ENCODE measurements around the gene P3H1. TPM values are rescaled to one million over a fixed set of nuclear protein-coding genes. Genes with fewer than 3 reads are reported as not detected.

Gene P3H1
- total RNA-seq, 1 experiment from 2014 or later: 79.5 TPM

DNA sequence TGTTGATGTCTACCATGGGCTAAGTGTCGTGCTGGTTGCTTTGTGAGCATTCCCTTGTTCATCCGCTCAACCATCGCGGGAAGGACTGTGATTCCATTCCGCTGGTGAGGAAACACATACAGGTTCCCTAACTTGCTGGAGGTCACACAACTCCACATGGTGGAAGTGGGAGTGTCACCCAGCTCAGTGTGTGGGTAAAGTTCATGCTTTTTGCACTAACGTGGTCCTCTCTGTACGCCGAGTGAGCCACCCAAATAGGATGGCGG lies 22.7 kb downstream of the P3H1 start:
- DNase-seq (ENCODE audit: low spot score): no peak

DNA sequence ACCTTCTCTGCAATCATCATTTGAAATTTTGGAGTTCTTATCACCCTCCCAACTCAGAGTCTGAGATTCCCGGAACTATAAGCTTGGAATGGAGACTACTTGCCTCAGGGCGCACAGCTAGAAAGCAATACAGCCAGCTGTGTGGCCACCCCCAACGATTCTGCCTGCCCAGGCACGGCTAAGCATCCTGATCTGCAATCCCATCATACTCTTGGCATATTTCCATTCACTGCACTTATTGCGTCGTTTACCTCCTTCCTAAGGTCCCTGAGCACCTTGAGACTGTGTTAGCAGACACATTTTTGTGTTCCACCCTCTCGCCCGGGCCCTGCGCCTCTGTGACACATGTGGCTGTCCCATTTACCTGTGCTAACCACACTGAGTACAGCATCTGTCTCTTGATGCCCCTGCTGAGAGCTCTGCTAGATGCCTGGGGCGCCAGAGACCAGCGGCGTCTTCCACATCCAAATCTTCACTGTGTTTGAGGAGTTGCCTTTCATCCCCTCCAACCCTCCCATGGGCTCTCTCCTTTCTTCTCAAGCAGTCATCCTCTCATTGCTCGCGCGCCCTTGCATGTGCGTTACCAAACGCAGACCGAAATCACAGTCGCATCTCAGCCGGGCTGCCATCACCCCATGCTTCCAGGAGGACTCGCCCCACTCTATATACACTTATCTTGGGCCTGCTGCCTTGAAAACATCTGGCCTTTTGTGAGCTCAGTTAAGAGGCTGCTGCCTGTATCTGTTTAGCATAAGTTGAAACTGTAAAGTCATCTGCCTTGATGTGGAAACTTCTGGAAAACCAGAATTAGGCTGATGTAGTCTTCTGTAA lies 23.3 kb downstream of the P3H1 start:
- DNase-seq (ENCODE audit: low spot score): no peak

DNA sequence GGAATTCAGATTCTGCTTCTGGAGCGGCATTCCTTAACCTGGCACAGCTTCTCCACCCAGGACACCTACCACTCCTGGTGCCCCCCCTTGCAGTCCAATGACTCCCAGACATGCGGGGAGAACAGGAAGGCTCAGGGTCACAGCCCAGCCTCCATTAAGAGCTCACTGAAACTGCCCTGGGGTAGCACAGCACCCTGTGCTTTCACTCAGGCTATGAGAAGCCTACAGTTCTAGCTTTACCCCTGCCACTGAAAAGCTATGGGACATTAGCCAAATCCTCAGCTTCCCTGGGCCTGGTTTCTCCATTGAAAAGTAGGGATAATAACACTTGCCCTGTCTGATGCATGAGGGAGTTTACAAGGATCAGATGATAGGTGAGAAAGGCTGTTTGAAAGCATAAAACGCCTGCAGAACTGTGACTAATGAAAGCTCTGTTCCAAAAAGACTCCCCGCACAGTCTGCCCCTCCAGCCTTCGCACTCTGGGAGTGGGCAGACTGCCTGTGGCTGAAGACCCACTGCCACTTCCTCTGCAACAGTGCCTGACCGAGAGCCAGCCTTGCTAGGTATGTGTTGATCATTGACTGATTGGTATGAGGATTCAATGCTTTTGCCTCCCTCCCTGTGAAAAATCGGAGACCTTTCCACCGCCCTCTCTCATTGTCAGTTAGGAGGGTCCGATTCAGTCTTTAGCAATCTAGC lies 24.1 kb downstream of the P3H1 start:
- no peak for DNase-seq (ENCODE audit: low spot score)

DNA sequence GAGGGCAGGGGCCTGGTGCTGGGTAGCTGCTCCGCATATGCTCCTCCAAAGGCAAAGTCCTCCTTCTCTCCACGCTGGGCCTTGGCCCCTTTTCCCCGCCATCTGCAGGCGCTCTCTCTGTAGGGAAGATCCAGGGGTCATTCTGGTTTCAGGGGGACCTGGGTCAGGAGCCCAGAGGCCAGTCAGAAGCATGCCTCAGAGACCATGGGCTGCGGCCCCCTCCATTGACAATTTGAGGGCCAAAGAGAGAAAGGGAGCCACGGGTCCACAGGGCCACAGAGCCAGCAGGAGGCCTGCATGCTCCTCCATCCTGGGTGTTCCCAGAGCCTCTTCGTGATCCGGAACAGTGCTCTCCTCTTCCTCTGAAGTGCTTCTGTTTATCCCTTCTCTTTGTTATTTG lies 24.7 kb downstream of the P3H1 start:
- DNase-seq (ENCODE audit: low spot score): no peak

DNA sequence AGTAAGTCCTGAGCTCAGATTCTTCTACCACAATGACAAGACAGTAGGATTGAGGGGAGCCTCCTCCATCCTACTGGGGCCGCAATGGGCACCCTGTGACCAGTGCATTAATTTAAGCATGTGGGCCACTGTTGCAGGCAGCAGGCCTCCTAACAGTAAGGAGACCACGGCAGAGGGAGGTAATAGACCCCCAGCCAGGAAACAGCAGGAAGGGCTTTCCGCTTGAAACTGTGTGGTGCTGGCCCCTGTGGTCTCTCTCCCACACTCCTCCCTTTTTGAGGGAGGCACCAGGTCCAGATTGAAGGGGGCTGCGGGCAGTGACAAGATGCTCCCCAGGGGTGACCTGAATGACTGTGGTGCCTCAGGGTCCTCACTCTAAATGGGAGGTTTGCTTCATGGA lies 25.1 kb downstream of the P3H1 start:
- DNase-seq (ENCODE audit: low spot score): no peak

DNA sequence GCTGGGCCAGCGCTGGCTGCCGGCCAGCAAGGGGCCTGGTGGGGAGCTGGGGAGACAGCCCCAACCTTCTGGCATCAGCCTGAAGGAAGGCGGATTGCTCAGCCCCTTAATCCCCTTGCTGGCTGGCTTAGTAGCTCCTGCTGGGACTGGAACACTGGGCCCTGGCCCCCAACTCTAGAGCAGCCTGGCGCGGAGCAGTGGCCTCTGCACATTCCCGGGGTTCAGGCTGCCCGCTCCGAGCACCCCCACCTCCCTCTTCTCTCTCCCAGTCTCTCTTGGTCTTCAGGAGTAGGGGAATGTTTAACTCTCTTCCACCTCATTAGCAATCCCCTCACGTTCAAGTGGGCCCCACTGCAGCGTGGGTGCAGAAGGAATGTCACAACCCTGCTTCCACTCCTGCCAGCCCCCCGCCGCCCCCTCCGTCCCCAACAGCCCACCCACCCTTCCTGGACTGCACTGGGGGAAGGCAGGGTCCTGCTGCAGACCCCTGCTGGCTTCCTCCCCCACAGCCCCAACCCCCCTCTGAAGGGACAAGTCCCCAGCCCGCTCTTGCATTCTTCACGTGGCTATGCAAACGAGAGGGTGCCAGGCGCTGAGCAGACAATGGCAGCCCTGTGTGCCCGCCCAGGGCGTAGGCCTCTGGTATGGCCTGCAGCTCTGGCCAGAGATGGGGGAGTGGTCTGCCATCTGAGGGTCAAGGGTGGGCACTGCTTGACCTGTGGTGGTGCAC lies 25.8 kb downstream of the P3H1 start:
- no peak for DNase-seq (ENCODE audit: low spot score)

DNA sequence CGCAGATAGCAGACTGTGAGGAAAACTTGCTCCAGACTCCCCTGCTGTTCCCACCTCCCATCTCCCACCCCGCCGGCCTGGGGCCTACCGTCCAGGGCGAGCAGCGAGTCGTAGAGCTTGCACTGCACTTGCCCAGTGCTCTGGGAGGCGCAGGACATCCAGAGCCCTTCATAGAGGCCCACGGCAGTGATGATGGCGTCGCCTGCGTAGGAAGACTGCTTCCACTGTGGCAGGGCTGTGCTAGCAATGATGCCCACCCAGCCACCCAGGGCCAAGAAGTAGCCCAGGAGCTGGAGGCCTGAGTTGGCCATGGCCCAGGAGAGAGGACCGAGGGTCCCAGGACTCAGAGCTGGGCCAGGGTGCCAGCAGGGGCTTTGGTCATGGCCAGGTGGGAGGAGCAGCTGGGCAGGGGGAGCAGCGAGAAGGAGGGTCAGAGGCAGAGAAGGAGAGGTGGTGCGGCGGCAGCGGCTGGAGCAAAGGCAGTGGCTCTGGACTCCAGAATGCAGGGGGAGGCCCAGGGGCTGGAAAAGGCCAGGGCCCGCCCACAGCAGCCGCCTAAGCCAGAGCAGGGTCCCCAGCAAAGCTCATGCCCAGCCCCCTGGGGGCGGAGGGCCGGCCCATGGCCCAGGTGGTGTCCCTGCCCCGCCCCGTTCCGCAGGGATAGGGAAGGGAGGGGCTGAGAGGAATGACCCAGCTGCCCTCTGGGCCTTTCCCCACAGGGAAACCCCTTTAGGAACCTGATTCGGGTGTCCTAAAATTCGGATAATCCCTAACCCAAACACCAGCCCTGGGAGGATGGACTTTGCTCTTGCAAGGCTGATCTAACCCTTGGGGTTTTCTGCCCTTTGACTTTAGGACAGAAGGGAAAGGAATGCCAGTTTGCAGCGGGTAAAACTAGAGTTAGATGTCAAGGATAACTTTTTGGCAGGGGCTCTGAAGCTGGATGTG lies 26.8 kb downstream of the P3H1 start, which contains the start of gene CLDN19:
Gene CLDN19, minus strand, starts transcription at position 484 of the 948 bp plus-strand sequence. Its CDS starts 173 bp downstream, at position 311.
- DNase-seq (ENCODE audit: low spot score): no peak

DNA sequence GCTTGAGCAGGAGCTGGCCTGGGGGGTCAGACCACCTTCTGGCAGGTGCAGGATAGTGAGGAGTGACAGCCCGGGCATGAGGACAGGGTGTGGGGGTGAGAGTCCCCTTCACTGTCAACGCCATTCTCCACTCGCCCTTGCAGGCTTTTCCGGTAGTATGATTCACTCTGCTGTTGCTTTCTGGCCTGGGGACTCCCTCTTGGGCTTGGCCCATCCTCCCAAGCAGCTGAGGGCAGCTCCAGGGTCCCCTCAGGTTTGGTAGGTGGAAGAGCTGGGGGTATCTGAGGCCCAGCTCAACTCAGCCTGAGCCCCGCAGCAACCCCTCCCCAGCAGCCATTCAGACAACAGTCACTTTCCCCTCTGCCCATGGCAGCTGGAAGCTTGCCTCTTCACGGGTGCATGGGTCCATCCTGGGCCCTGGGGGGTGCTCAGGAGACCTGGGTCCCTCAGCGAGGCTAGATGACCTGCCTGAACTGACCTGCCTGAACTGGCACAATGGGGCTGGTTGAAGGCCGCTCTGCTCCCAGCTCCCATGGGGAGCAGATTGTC lies 28.1 kb downstream of the P3H1 start:
- DNase-seq (ENCODE audit: low spot score): no peak

DNA sequence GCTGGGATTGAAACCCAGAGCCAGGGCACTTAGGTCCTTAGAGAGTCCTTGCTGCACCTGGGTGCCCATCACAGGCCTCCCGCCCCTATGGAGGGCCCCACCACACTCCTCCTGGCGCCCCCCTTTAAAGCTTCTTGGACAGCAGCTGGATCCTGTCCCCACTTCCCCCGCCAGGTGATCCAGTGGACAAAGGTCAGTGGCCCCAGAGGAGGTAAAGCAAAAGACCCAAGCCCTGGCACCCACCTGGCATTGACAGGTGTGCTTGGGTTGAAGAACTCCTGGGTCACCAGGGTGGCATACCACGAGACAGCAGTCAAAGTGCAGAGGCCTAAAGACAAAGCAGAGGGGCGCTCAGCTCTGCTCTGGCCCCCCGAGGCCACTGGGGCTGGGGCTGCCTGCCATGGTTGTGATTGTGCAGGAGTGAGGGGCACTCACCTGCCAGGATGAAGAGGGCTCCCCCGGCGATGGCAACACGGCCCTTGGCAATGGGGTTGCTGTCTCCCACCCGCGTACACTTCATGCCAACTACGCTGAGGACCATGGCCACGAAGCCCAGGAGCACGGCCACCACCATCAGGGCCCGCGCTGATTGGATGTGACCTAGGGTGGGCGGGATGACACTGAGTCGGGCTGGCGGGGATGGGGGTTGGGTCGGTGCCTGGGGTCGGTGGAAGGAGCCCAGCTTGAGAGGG lies 28.7 kb downstream of the P3H1 start:
- no peak for DNase-seq (ENCODE audit: low spot score)

DNA sequence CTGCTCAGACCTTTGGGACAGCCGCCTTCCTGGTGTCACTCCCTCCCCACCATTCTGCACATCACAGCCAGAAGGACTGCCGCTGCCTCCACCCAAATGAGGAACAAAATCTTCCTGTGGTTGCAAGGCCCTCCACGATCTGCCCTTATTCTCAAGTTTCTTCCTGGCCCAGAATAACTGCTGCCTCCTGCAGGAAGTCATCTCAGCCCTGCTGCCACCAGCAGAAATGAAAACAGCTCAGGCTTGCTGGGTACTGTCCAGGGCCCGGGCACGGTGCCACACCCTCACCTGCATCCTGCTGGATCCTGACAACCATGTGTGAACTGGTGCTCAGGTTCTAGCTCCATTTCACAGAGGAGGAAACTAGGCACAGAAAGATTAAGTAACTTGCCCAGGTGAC lies 29.6 kb downstream of the P3H1 start:
- no peak for DNase-seq (ENCODE audit: low spot score)

DNA sequence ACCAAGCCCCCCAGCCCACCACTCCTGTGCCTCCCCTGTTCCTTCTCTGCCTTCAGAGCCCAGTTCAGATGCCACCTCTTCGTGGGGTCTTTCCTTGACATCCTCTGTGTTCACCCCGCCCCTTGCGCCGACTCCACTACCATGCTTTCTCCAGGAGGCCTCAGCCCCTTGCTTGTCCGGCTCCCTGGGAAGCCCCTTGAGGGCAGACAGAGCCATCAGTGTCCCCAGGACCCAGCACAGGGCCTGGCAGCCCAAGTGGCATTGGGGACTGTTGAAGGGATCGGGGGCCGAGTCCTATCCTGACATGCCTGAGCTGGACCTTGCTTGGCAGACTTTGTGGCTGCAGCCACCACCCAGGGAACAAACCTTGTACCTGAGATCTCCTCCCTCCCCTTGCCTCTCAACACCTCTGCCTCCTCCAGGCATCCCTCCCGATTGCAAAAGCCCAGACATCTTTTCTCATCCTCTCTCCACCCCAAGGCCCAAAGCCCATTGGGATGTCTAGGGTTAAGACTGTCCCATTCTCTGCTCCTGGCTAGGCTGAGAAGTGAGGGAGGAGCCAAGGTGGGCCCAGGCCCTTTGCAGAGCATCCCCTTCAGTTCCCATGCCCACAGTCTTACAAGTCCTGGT lies 30.1 kb downstream of the P3H1 start:
- DNase-seq (ENCODE audit: low spot score): no peak

DNA sequence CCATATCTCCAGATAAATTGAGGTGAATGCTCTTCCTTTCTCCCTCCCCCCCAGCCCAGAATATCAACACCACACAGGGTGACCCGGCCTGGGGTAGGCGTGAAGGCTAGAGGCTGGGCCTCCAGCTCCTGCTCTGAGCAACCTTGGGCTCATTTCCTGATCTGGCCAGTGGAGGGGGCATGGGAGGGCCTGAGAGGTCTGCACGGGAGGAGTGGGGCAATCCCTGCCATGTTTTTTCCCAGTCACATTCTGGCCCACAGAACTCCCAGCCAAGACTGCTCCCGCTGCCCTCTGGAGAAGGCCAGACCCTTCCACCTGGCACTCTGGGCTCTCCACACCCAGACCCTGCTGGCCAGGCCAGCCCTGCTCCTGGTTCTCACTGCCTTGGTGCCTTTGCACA lies 30.7 kb downstream of the P3H1 start:
- DNase-seq (ENCODE audit: low spot score): peak; percentile 11

DNA sequence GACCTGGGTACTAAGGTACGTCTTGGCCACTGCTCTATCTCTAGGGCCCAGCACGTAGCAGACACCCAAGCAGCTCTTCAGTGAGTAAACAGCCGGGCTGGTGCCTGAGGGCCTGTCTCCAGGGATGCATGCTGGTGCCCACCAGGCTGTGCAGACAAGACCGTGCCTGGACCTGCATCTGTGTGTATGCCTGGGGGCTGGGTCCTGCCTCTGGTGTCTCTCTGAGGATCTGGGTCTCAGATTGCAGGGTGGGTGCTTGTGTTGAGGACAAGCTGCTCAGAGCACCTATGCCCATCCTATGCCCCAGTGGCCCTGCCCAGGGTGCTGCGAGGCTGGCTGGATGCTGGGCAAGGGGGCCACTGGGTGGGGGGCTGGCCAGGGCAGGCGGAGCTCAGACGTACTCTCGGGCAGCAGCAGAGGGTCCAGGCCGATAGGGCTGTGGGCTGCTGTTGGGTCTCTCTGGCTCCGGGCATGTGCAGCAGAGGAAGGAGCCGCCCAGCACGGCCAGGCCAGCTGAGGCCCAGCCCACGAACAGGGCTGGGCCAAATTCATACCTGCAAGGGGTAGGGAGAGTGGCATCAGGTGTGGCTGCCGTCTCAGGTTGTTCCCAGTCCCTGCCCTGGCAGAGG lies 31.2 kb downstream of the P3H1 start:
- DNase-seq (ENCODE audit: low spot score): no peak

DNA sequence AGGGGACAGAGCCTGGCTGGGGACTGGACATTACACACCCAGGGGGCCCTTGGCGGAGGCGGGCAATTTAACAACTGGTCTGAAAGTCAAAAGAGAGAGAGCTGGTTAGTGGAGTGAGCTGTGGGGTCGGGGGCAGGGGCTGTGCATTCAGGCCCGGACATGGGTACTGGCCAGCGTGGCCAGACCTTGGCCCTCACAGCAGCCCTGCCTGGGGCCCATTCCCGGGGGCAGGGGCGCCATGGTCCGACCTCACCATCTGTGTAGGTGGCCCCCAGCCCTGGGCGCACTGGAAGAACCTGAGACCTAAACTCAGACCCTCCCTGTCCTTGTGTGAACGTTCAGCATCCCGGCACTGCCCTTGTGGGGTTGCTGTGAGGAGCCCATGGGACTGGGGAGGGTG lies 31.8 kb downstream of the P3H1 start:
- DNase-seq (ENCODE audit: low spot score): no peak

DNA sequence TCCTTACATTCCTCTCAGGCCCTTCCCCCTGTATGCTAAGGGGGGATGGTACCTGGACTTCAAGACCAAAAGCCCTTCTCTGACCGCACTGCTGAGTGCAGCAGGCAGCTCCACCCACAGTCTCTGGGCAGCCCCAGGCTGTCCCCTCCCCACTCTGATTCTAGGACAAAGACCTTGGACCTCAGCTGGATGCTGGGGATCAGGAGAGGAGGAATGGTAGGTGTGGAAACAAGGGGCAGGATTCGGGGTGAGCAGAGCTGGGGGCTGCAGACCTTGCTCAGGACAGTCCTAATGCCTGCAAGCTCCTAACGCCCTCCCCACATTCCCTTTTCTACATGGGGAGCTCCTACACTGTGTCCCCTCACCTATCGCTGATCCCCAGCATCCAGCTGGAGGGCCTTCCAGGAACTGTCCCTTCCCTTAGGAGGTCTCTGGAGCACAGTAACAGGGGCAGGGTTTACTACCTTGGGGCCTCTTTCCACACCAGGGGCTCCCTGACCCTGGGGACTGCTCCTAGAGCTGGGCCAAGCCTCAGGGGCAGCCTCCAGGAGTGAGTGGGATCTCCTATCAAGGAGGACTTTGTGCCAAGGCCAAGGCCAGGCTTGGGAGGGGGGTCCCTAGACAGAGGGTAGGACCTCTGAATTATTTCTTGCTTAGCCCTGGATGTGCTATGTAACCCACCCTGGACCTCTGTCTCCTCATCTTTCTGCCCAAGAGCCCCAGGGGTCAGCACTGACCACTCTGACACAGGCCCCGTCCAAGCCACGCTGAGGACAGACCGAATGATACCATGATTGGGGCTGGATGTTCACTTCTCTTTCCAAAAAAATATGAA lies 32.4 kb downstream of the P3H1 start:
- no peak for DNase-seq (ENCODE audit: low spot score)

DNA sequence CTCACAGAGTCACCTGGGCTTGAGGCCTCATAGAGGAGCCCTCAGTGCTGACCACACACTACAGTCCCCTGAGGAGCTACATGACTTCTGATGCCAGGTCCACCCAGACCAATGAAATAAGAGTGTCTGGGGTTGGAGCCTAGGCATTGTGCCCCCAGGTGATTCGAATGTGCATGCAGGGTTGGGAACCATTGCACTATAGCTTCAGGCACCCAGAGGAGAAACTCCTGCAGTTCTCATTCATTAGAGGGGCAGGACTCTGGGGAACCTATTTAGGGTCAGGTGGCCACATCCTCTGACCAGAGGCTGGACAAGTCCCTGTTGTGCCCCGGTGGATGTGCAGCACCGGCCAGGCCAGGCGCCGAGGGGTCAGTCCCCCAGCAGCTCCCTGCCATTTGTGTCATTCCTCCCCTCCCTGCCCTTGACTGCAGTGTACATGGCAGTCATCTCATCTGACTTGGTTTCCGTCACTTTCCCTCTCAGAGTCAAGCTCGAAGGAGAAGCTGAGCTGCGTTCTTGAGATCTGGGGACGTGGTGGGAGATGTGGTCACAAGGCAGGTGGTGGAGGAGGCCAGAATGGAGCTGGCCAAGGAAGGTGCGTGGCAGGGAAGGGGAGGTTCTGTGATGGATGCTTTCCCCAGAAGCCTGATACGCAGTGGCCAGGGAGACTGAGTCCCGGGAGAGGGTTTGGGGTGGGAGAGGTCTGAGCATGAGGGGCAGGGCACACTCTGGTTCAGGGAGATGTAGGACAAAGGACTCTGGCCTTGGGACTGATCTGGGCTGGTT lies 33.2 kb downstream of the P3H1 start:
- DNase-seq (ENCODE audit: low spot score): no peak

DNA sequence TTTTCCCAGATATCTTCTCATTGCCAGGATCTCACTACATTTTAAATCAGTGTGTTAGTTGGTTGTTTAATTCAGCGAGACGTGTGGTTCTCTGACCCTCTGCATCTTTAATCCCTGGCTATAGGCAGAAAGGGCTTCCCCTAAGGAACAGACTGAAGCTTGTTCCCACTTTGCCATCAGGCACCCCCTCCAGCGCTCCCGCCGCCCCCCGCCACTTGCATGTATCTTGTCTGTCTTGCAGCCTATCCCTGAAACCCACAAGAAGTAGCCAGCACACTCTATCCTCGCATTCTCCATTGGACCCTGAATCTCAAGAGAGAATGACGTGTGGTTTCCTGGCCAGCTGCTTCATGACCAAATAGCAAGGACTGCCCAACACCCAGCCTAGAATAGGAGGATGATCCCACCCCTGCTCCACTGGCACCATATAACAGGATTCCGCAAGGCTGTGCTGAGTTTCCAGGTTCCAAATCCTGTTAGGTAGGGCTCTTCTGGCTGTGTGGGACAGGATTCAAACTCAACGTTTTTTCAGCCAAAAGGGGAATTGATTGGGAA lies 34.6 kb downstream of the P3H1 start:
- no peak for DNase-seq (ENCODE audit: low spot score)

DNA sequence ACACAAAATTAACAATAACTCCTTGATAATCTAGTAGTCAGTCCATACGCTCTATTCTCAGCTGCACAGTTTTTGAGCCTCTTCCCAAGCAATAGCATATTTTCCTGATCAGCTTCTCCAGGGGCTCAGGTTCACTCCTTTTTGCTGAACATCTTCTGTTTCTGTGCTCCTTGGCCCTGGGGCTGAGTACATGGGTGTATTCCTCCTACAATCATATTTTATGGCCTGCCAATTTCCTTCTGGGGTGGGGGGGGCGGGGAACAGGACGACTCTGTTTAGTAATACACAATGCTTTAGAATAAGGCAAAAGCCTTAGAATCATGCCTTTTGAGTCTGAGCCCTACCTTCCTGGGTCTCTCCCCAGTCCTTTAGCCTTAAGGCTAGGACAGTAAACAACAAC lies 35.2 kb downstream of the P3H1 start:
- no peak for DNase-seq (ENCODE audit: low spot score)
